GM12878 (cell line): ENCODE data around the gene MRPS23. TPM values are rescaled to one million over a fixed set of nuclear protein-coding genes. Genes with fewer than 3 reads are reported as not detected.

ENCODE experiments used
- CBFB ChIP-seq: IDR thresholded peaks from 2 replicates; pipeline ENCODE4 v1.6.1; 2016; ENCODE audit warnings: antibody characterized with exemption, low read depth
- CHD4 ChIP-seq: fragments of 200-600 bp; sonication (generic); IDR thresholded peaks from 2 replicates; pipeline ENCODE4 v1.6.1; 2016; ENCODE audit warnings: mild to moderate bottlenecking
- CREM ChIP-seq: IDR thresholded peaks from 2 replicates; pipeline ENCODE4 v1.6.1; 2014; ENCODE audit warnings: antibody characterized with exemption, low read depth
- EED ChIP-seq: sonication (generic); IDR thresholded peaks from 2 replicates; pipeline ENCODE4 v1.6.1; 2016; ENCODE audit warnings: antibody characterized with exemption, low read depth
- NFXL1 ChIP-seq: fragments of 450-650 bp; IDR thresholded peaks from 2 replicates; pipeline ENCODE4 v1.6.1; 2017; ENCODE audit warnings: antibody characterized with exemption, mild to moderate bottlenecking, borderline replicate concordance
- RUNX3 ChIP-seq: IDR thresholded peaks from 2 replicates; pipeline ENCODE4 v1.6.1; 2012; ENCODE audit warnings: low read length, inconsistent platforms
- SREBF2 ChIP-seq: IDR thresholded peaks from 2 replicates; pipeline ENCODE4 v1.6.1; 2012; ENCODE audit warnings: mild to moderate bottlenecking, low read length
- ZBED1 ChIP-seq: IDR thresholded peaks from 2 replicates; pipeline ENCODE4 v1.6.1; 2016; ENCODE audit warnings: borderline replicate concordance
- polyA plus RNA-seq, 11 experiments: library from polyadenylated mRNA; depleted of rRNA in 4 of 11; unstranded in 6 of 11; stranded (reverse) in 5 of 11; fragments of >200 nt; fragmentation: Nextera tagmentation in 4 of 11; fragmentation: Illumina TruSeq in 1 of 11; extraction: Ambion mirVana in 4 of 11; extraction: Trizol in 1 of 11; gene quantifications; 1 replicate in 1 of 11; 2 replicates in 10 of 11; pipeline versions ENCODE4 v1.2.1 to v1.2.3, GENCODE V29; 2011 to 2016; ENCODE audit warnings: inconsistent platforms in 2 of 11, missing spikeins in 2 of 11, low read depth in 1 of 11
- total RNA-seq, 4 experiments: library from RNA; depleted of rRNA in 3 of 4; stranded (reverse); fragments of >200 nt in 3 of 4; fragmentation: Illumina TruSeq in 1 of 4; extraction: Trizol in 1 of 4; gene quantifications; 2 replicates each; pipeline versions ENCODE4 v1.2.1 to v1.2.3, GENCODE V29; 2013 to 2021
- TF ChIP-seq, protein P1 (sequence below): fragments of 450-650 bp; formaldehyde crosslinking; IDR thresholded peaks from 2 replicates; pipeline ENCODE4 v1.4.0; 2020; ENCODE audit warnings: mild to moderate bottlenecking, moderate library complexity
- TF ChIP-seq, protein P2 (sequence below): fragments of 450-650 bp; IDR thresholded peaks from 2 replicates; pipeline ENCODE4 v1.6.1; 2017; ENCODE audit warnings: mild to moderate bottlenecking

MRPS23 gene
- total and polyA plus RNA-seq, 10 of the 15 experiments (the other 5 are each of a cell fraction or from before 2014, with no cell fraction given) = 65.3 to 237 (median 87.9) TPM

DNA sequence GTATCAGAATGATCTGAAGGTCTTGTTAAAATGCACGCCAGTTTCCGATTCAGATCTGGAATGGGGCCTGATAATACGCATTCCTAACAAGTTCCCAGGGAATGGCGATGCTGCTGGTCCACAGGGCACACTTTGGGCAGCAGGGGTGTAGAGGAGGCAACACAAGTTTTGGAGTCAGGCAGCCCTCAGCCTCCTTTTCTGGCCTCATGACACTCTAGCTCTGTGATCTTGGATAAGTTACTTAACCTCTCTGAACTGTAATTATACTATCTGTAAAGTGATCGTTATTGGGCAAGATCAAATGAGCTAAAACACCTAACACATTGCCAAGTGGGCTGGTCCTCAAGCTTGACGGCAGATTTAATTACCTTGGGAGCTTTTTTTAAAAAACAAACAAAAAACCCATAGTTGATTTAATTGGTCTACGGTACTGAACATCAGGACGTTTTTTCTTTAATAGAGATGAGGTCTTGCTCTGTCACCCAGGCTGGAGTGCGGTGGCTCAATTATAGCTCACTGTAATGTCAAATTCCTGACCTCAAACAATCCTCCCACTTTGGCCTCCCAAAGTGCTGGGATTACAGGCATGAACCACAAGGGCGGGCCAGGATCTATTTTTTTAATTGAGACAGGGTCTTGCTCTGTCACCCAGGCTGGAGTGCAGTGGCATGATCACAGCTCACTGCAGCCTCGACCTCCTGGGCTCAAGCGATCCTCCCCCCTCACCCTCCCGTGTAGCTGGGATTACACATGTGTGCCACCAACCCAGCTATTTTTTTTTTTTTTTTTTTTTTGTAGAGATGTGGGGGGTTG is 10.0 kb upstream of the MRPS23 start (continued):
- TF ChIP-seq, protein P1, sequence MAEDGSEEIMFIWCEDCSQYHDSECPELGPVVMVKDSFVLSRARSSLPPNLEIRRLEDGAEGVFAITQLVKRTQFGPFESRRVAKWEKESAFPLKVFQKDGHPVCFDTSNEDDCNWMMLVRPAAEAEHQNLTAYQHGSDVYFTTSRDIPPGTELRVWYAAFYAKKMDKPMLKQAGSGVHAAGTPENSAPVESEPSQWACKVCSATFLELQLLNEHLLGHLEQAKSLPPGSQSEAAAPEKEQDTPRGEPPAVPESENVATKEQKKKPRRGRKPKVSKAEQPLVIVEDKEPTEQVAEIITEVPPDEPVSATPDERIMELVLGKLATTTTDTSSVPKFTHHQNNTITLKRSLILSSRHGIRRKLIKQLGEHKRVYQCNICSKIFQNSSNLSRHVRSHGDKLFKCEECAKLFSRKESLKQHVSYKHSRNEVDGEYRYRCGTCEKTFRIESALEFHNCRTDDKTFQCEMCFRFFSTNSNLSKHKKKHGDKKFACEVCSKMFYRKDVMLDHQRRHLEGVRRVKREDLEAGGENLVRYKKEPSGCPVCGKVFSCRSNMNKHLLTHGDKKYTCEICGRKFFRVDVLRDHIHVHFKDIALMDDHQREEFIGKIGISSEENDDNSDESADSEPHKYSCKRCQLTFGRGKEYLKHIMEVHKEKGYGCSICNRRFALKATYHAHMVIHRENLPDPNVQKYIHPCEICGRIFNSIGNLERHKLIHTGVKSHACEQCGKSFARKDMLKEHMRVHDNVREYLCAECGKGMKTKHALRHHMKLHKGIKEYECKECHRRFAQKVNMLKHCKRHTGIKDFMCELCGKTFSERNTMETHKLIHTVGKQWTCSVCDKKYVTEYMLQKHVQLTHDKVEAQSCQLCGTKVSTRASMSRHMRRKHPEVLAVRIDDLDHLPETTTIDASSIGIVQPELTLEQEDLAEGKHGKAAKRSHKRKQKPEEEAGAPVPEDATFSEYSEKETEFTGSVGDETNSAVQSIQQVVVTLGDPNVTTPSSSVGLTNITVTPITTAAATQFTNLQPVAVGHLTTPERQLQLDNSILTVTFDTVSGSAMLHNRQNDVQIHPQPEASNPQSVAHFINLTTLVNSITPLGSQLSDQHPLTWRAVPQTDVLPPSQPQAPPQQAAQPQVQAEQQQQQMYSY (CRISPR knock-in tag) = no peak
- no peak for TF ChIP-seq NFXL1
- no peak for TF ChIP-seq EED
- no peak for TF ChIP-seq CREM
- TF ChIP-seq SREBF2 = no peak
- TF ChIP-seq CHD4 = no peak
- no peak for TF ChIP-seq CBFB
- no peak for TF ChIP-seq ZBED1
- no peak for TF ChIP-seq RUNX3
- TF ChIP-seq, protein P2, sequence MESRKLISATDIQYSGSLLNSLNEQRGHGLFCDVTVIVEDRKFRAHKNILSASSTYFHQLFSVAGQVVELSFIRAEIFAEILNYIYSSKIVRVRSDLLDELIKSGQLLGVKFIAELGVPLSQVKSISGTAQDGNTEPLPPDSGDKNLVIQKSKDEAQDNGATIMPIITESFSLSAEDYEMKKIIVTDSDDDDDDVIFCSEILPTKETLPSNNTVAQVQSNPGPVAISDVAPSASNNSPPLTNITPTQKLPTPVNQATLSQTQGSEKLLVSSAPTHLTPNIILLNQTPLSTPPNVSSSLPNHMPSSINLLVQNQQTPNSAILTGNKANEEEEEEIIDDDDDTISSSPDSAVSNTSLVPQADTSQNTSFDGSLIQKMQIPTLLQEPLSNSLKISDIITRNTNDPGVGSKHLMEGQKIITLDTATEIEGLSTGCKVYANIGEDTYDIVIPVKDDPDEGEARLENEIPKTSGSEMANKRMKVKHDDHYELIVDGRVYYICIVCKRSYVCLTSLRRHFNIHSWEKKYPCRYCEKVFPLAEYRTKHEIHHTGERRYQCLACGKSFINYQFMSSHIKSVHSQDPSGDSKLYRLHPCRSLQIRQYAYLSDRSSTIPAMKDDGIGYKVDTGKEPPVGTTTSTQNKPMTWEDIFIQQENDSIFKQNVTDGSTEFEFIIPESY = no peak
